Stimulated activated CD8-positive, alpha-beta memory T cell treated with anti-CD3 and anti-CD28 coated beads, Interleukin-15, amount 100 ng/mL, for 24 hours (primary cell): Measurements from ENCODE around the gene DNER.

Source experiments
- DNase-seq: peaks from one replicate; pipeline ENCODE4 v3.0.0-alpha.2; 2020; ENCODE audit warnings: low read depth

Gene DNER

DNA sequence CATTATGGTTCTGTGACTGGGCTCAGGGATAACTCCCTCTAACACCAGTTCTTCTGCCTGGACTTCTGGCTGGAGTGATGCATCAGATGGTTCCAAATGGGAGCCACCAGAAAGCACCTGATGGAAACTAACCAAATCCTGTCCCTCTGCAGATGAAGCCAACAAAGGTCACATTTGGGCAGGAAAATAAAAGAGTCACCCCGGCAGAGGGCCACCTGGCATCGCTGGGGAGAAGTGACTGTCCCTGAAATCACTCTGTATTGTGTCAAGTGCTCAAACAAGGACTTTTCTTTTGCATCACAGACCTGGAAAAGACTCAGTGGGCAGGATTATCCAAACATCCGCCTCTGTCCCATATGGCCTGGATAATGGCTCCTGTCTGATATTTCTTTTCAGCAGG, 47.5 kb downstream of the DNER start:
- DNase-seq: no peak

- DNase-seq: no peak
Measured at GRCh38 chr2:229665158-229665557, 49.2 kb downstream of the DNER start.

GRCh38 chr2:229661478-229661877, 52.9 kb downstream of the DNER start:
- no peak for DNase-seq

DNA sequence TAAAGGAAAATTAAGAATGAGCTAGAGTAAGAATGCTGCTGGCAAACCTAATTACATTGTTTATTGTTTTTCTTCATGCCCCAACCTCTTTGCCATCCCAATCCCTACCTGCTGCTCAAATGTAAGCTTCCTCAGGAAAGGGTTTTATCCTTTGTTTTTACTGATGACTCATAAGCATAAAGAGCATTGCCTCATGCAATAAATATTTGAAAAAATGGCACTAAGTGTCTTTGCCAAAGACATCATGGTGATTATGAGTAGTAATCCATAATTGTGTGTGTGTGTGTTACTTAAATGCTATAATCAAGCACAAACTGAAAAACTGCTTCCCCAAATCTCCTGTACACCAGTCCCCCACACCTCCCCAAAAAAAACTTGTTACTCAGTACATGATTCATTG, 53.4 kb downstream of the DNER start:
- no peak for DNase-seq

DNA sequence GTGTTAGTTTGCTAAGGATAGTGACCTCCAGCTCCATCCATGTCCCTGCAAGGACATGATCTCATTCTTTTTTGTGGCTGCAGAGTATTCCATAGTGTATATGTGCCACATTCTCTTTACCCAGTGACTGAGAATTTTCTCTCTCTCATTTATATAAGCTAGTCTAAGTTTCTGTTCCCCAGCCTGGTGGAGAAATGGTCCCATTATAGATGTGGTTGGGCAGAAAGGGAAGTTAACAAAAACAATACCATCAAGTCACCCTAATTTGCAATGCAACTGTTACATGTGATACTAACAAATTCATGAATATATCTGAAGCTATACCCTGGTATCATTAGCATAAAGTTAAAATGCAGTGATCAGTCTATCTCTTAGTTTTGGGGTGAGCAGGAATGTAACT, 54.0 kb downstream of the DNER start:
- DNase-seq: no peak

GRCh38 chr2:229658004-229658403, 56.4 kb downstream of the DNER start:
- DNase-seq: no peak

- DNase-seq: no peak
Measured at GRCh38 chr2:229654437-229654836, 59.9 kb downstream of the DNER start.

DNA sequence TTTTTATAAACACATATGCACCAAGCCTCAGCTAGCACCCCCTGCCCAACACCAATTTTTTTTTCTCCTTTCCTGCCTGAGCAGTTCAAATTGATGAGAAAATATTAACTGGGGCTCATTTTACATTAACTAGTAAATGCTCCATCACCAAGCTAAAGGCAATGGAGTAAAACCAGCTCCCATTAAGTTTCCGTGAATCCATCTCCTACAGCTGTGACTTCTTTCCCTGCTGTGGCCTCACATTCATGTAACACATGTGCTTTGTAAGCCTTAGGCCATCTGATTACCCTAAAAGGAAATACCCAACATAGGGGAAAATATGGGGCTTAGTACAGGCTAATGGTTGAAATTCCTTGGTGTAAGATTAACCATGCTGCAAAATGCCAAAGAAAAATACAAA, 60.8 kb downstream of the DNER start:
- DNase-seq: no peak

- no peak for DNase-seq
Measured at GRCh38 chr2:229652796-229653195, 61.6 kb downstream of the DNER start.

DNA sequence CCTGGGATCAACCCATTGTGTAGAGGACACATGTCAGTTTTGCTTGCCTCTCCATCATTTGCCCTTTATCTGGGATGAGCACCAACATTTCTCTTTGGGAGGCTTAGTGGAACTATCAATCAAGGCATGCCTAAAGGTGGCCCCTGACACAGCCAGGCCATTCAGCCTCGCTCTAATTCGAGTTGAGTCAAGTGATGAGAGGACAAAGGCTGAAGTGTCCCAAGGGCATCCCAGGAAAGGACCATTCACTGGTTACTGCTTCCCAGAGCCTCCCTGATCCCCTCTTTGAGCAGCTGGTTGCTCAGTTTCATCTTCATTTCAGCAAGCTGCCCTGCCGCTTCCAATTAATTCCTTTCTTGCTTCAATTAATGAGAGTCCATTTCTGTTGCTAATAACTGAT, 63.5 kb downstream of the DNER start:
- DNase-seq: no peak

DNA sequence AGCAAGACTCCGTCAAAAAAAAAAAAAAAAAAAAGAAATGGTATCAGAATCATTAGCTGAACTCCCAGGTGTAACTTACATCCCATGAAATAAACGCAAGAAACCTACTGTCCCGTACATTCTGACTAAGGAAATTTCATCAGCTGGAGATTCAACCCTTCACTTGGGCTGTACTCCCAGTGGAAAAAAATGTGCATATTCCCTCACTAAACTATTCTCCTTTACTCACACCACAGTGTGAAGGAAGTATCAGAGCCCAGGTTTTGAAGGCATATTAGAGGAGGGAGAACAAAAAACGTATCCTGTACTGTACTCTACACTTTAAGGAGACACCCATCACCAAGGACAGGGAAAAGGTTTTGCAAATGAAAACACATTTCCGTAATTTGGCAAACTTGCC, 64.3 kb downstream of the DNER start:
- no peak for DNase-seq

- no peak for DNase-seq
Measured at GRCh38 chr2:229646186-229646723, 68.1 kb downstream of the DNER start.

DNA sequence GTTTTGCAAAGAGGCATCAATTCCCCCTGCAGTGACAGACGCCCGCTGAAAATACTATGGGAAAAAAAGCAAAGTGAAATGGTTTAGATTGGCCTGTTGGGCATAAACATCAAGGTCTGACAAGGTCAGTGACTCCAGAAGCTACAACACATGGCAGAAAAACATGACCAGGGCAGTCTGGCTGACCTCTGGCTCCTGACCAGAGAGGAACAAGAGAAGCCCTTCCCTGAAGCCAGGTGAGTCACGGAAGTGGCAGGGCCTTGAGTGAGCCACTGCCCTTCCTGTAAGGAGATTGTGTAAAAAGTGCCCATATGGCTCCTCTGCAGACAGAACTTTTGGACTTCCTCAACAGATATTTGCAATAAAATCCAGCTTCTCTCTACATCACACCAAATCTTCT, 72.0 kb downstream of the DNER start:
- no peak for DNase-seq

GRCh38 chr2:229641676-229642075, 72.7 kb downstream of the DNER start:
- no peak for DNase-seq

- DNase-seq: no peak
Measured at GRCh38 chr2:229640636-229641035, 73.7 kb downstream of the DNER start.

GRCh38 chr2:229636571-229636970, 77.8 kb downstream of the DNER start:
- DNase-seq: no peak

DNA sequence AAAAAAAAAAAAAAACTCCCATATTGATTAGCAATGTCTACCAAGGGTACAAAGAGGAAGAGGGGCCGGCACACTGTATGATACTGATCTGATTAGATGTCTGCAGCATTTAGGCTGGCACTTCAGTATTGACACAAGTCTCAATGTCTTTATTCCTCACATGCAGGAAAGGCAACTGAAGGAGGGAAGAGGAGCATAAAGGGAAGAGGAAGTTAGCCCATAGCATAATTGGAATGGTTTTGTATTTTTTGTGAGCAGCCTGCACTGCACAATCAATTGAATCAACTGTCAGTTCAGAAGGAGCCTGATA, 79.0 kb downstream of the DNER start:
- DNase-seq: no peak

GRCh38 chr2:229634601-229635370, 79.6 kb downstream of the DNER start:
- no peak for DNase-seq

- DNase-seq: no peak
Measured at GRCh38 chr2:229633556-229633955, 80.8 kb downstream of the DNER start.

- DNase-seq: no peak
Measured at GRCh38 chr2:229629039-229629438, 85.3 kb downstream of the DNER start.

GRCh38 chr2:229627728-229628127, 86.6 kb downstream of the DNER start:
- DNase-seq: no peak

- DNase-seq: no peak
Measured at GRCh38 chr2:229622495-229623355, 91.6 kb downstream of the DNER start.

GRCh38 chr2:229620759-229621158, 93.6 kb downstream of the DNER start:
- DNase-seq: no peak
